ENCODE data around the gene THOC1.
A peak's percentile ranks its signal among the peaks of the same experiment; 100 is the strongest.
"Not testable (repeated sequence)": the region's sequence is repeated elsewhere in the genome, so short reads cannot be mapped to it uniquely, and the experiment has no call there.

Gene THOC1

GRCh38 chr18:267688-268552 lies at the start of gene THOC1:
THOC1 (minus strand) TSS chr18:268047; CDS start chr18:268019, 28 bp downstream.
- DNase-seq, result peak; percentile 70

GRCh38 chr18:317618-318017 lies 49.8 kb upstream of the THOC1 start:
- no peak for DNase-seq

- no peak for DNase-seq
Measured at GRCh38 chr18:316393-316792, 48.5 kb upstream of the THOC1 start.

GRCh38 chr18:313931-314330 lies 46.1 kb upstream of the THOC1 start:
- DNase-seq, result no peak

GRCh38 chr18:312415-312814 lies 44.6 kb upstream of the THOC1 start:
- DNase-seq, result no peak

- DNase-seq, result no peak
Measured at GRCh38 chr18:310042-310441, 42.2 kb upstream of the THOC1 start.

- DNase-seq, result not testable (repeated sequence)
Measured at GRCh38 chr18:308086-308485, 40.2 kb upstream of the THOC1 start.

GRCh38 chr18:306608-307255 lies 38.9 kb upstream of the THOC1 start:
- DNase-seq, result no peak

GRCh38 chr18:305003-305501 lies 37.2 kb upstream of the THOC1 start:
- DNase-seq, result no peak

GRCh38 chr18:303607-304006 lies 35.8 kb upstream of the THOC1 start:
- no peak for DNase-seq

- DNase-seq, result no peak
Measured at GRCh38 chr18:303011-303410, 35.2 kb upstream of the THOC1 start.

- no peak for DNase-seq
Measured at GRCh38 chr18:302097-302496, 34.2 kb upstream of the THOC1 start.

- DNase-seq, result no peak
Measured at GRCh38 chr18:297936-298335, 30.1 kb upstream of the THOC1 start.

- DNase-seq, result no peak
Measured at GRCh38 chr18:295756-296490, 28.1 kb upstream of the THOC1 start.

- no peak for DNase-seq
Measured at GRCh38 chr18:294566-294965, 26.7 kb upstream of the THOC1 start.

GRCh38 chr18:293536-293935 lies 25.7 kb upstream of the THOC1 start:
- DNase-seq, result no peak

- no peak for DNase-seq
Measured at GRCh38 chr18:292271-292670, 24.4 kb upstream of the THOC1 start.

- DNase-seq, result not testable (repeated sequence)
Measured at GRCh38 chr18:289970-290369, 22.1 kb upstream of the THOC1 start.

GRCh38 chr18:289026-289425 lies 21.2 kb upstream of the THOC1 start:
- no peak for DNase-seq

- peak; percentile 8 for DNase-seq
Measured at GRCh38 chr18:286515-287310, 18.9 kb upstream of the THOC1 start.

GRCh38 chr18:285817-286216 lies 18.0 kb upstream of the THOC1 start:
- DNase-seq, result no peak

- DNase-seq, result no peak
Measured at GRCh38 chr18:275486-275885, 7.6 kb upstream of the THOC1 start.

- no peak for DNase-seq
Measured at GRCh38 chr18:274313-274712, 6.5 kb upstream of the THOC1 start.
